ENCODE measurements around the gene OR4F15.

Gene OR4F15

GRCh38 chr15:101810456-101810855 is 1.5 kb upstream of the OR4F15 start:
- no peak for TF ChIP-seq CTCF (IDR thresholded peaks at IDR 0.05; ENCODE audit: borderline replicate concordance, insufficient read depth, low read depth, low read length)
- no peak overlapping the region for H3K4me3 ChIP-seq (ENCODE audit: low read depth, low read length)

DNA sequence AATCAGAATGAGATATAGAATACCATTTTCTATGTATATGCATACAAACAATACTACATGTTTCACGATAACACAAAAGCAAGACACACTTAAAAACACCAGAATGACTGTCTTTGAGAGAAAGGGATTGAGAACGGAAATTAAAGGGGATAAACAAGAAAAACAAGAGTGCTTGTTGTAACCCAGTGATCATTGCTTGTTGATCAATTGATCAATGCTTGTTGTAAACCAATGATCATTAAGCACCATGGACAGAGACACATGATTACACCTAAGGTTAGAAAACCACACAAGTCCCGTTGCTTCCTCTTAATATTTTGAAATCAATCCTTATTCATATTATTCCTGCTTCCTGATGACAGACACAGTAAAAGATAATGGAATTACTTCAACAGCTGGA is 1.1 kb upstream of the OR4F15 start:
- no peak for TF ChIP-seq CTCF (IDR thresholded peaks at IDR 0.05; ENCODE audit: borderline replicate concordance, insufficient read depth, low read depth, low read length)
- H3K4me3 ChIP-seq (ENCODE audit: low read depth, low read length), result no peak overlapping the region

DNA sequence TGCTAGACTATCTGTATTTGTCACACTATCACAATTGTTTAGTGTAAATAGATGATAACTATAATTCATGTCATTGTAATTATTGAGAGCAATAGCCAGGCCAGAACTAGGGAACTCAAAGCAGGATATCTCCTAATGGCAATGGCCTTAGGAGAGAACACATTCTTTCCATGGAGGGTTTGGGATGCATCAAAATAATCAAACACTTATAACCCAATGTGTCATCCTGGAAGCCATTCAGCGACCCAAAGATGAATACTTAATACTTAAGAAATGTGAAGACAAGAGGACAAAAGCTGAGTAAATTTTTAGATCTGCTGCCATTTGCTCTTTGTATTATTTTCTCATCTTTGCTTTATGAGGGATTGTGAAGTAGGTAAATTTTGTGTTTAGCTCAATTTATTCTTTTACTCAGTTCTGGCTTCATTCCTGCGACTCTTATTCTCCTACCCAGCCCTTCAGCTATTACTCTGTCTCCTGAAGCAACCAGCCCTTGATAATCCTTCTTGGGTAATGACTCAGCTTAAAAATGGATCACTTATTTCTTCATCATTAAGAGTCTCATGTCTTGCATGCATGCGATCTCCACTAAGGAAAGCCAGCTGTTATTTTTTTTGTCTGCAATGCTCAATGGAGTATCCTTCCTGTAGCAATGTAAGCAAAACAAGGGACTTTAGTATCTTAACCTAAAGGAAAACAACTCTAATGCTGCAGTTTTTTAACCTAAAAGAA is 2.0 kb downstream of the OR4F15 start:
- no peak overlapping the region for H3K4me3 ChIP-seq (ENCODE audit: low read depth, low read length)
- TF ChIP-seq CTCF (IDR thresholded peaks at IDR 0.05; ENCODE audit: borderline replicate concordance, insufficient read depth, low read depth, low read length), result no peak

DNA sequence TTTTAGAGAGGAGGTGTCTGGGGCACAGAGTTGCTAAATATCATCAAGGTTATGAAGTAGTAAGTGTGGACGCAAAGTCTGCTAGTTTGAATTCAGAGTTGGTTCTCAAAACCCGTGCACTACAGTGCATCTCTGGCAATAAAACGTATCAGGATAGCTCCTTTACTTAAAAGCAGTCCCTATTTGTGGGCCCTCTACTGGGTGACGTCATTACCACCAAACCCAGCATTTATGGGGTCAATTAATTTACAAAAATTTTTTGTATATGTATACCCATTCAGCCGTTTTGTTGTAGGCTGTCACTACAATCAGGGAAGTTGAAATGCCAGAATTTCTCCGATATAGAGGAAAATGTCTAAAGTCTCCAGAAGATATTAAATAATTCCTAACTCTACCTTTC is 8.8 kb downstream of the OR4F15 start:
- TF ChIP-seq CTCF (IDR thresholded peaks at IDR 0.05; ENCODE audit: borderline replicate concordance, insufficient read depth, low read depth, low read length), result no peak
- H3K4me3 ChIP-seq (ENCODE audit: low read depth, low read length), result no peak overlapping the region

- TF ChIP-seq CTCF (IDR thresholded peaks at IDR 0.05; ENCODE audit: borderline replicate concordance, insufficient read depth, low read depth, low read length), result no peak
- no peak overlapping the region for H3K4me3 ChIP-seq (ENCODE audit: low read depth, low read length)
Observed at GRCh38 chr15:101827257-101827656, 15.3 kb downstream of the OR4F15 start.

GRCh38 chr15:101828774-101829173 is 16.8 kb downstream of the OR4F15 start:
- H3K4me3 ChIP-seq (ENCODE audit: low read depth, low read length), result no peak overlapping the region
- no peak for TF ChIP-seq CTCF (IDR thresholded peaks at IDR 0.05; ENCODE audit: borderline replicate concordance, insufficient read depth, low read depth, low read length)

DNA sequence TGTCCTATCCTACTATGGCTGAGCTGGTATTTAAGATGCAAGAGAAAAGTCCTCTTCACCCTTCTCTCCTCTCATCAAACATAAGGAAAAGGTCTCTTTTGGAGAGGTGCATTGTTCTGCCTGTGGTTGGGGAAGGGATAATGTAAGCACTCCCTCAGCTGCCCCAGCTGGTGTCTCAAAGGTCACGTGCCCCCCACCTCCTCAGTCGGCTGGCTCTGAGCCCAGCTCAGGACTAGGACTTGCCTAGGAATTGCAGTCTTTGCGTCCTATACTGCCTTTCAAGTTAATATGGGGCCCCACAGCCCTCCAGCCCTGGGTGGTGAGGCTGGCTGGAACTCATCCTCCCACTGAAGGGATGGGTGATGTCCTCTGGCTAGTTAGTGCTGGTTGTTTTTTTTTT is 29.7 kb downstream of the OR4F15 start:
- no peak for TF ChIP-seq CTCF (IDR thresholded peaks at IDR 0.05; ENCODE audit: borderline replicate concordance, insufficient read depth, low read depth, low read length)

More for the DNA sequence above, 29.7 kb downstream of the OR4F15 start:
- H3K4me3 ChIP-seq (ENCODE audit: low read depth, low read length), result no peak overlapping the region
